K562 (cell line): ENCODE data around the gene TMA7B. TPM values are rescaled to one million over a fixed set of nuclear protein-coding genes. Genes with fewer than 3 reads are reported as not detected.

Experiments used
- ATAC-seq: fragments of 200-7000 bp; cut with Tn5 transposase; 3 replicates; pipeline ENCODE4 v1.9.1; 2020; ENCODE audit warnings: moderate library complexity
- BruUV-seq: library from RNA; stranded (reverse); fragments of 400-500 nt; replicated peaks from 2 replicates; lab custom pipeline; 2021; lab: Mats Ljungman, UMichigan
- CTCF ChIA-PET: fragments of 300-600 bp; formaldehyde crosslinking; extraction: SDS; loops from one replicate; lab custom pipeline; 2021; ENCODE audit warnings: low intra/inter-chr PET ratio; lab: Yijun Ruan, JAX
- POLR2A ChIA-PET: fragments of 300-600, 350-650 bp; sonication (Branson Sonifier 250); formaldehyde crosslinking; extraction: SDS; loops from one replicate; lab custom pipeline; 2021; ENCODE audit warnings: antibody characterized with exemption, inconsistent platforms; lab: Yijun Ruan, JAX
- DNase-seq, 4 experiments: peaks; one replicate each; pipeline versions ENCODE4 v3.0.0 to v3.0.0-alpha.2; 2011 to 2018; ENCODE audit warnings: low spot score in 3 of 4, mixed read lengths in 3 of 4; ENCODE audit errors: extremely low read depth in 1 of 4
- FAIRE-seq: peaks from 2 replicates; lab custom pipeline; 2011; peaks lifted over from hg19 to GRCh38; lab: Jason Lieb, UNC
- H2AFZ ChIP-seq: 2 replicates; pipeline ENCODE4 v1.6.0; 2011; ENCODE audit warnings: low read depth, low read length, control low read depth, inconsistent platforms
- H3K27ac ChIP-seq: fragments of 200-600 bp; 3 replicates; pipeline ENCODE4 v1.8.0; 2011; ENCODE audit warnings: low read depth, mild to moderate bottlenecking, control low read depth, inconsistent platforms, low read length, moderate library complexity, mixed read lengths; ENCODE audit errors: extremely low read depth
- H3K27me3 ChIP-seq, 2 experiments: fragments of 300-600 bp in 1 of 2; 2 replicates in 1 of 2; 3 replicates in 1 of 2; pipeline versions ENCODE4 v1.6.0 to v1.8.0; 2011; ENCODE audit warnings: inconsistent platforms in 2 of 2, low read length in 2 of 2, mild to moderate bottlenecking in 1 of 2, mixed read lengths in 1 of 2, moderate library complexity in 1 of 2; ENCODE audit not compliant: control insufficient read depth in 2 of 2, insufficient read depth in 2 of 2
- H3K36me3 ChIP-seq: fragments of 300-600 bp; 3 replicates; pipeline ENCODE4 v1.8.0; 2011; ENCODE audit warnings: mild to moderate bottlenecking, low read length, inconsistent platforms; ENCODE audit not compliant: control insufficient read depth, insufficient read depth
- H3K4me1 ChIP-seq, 2 experiments: fragments of 200-600 bp in 1 of 2; replicated peaks in 1 of 2; 2 replicates in 1 of 2; 3 replicates in 1 of 2; pipeline versions ENCODE4 v1.5.1 to v1.8.0; 2011; ENCODE audit warnings: inconsistent platforms in 2 of 2, low read length in 2 of 2, mild to moderate bottlenecking in 1 of 2, mixed read lengths in 1 of 2, moderate library complexity in 1 of 2; ENCODE audit not compliant: control insufficient read depth in 2 of 2, insufficient read depth in 2 of 2
- H3K4me2 ChIP-seq: 2 replicates; pipeline ENCODE4 v1.6.1; 2011; ENCODE audit warnings: low read length, control low read depth, inconsistent platforms, mixed read lengths; ENCODE audit not compliant: insufficient read depth
- H3K4me3 ChIP-seq: fragments of 200-600 bp; sonication (generic), shearing (Covaris generic); 2 replicates; pipeline ENCODE4 v1.5.1; 2016; ENCODE audit warnings: control low read depth, inconsistent platforms
- H3K79me2 ChIP-seq: fragments of 200-600 bp; 3 replicates; pipeline ENCODE4 v1.8.0; 2011; ENCODE audit warnings: low read length, inconsistent platforms; ENCODE audit not compliant: control insufficient read depth, insufficient read depth
- H3K9ac ChIP-seq, 2 experiments: 2 replicates each; pipeline versions ENCODE4 v1.6.0 to v1.6.1; 2011; ENCODE audit warnings: low read depth in 2 of 2, low read length in 2 of 2, control low read depth in 1 of 2, inconsistent platforms in 1 of 2, mild to moderate bottlenecking in 1 of 2, mixed read lengths in 1 of 2; ENCODE audit not compliant: insufficient read depth in 1 of 2
- H3K9me1 ChIP-seq: one replicate; pipeline ENCODE4 v1.6.0; 2011; ENCODE audit warnings: inconsistent platforms, mild to moderate bottlenecking, low read length, moderate library complexity; ENCODE audit not compliant: control insufficient read depth, insufficient read depth
- H3K9me3 ChIP-seq: replicated peaks from 2 replicates; pipeline ENCODE4 v1.5.1; 2011; ENCODE audit warnings: low read depth, low read length, inconsistent platforms; ENCODE audit not compliant: control insufficient read depth, insufficient read depth
- H4K20me1 ChIP-seq: replicated peaks from 2 replicates; pipeline ENCODE4 v1.6.1; 2011; ENCODE audit warnings: low read length, inconsistent platforms, mixed read lengths; ENCODE audit not compliant: control insufficient read depth, insufficient read depth
- CTCF ChIP-seq, 3 experiments: IDR thresholded peaks in 2 of 3; conservative IDR thresholded peaks in 1 of 3; 2 replicates each; pipeline ENCODE4 v1.5.1; 2011 to 2012; ENCODE audit warnings: low read length in 3 of 3, mild to moderate bottlenecking in 3 of 3, control low read depth in 2 of 3, improper control_type of control experiment in 1 of 3, inconsistent platforms in 1 of 3, low read depth in 1 of 3, mixed read lengths in 1 of 3, moderate library complexity in 1 of 3; ENCODE audit not compliant: insufficient read depth in 2 of 3
- ZBTB43 ChIP-seq: sonication (generic); formaldehyde crosslinking; IDR thresholded peaks from 2 replicates; pipeline ENCODE4 v1.8.0; 2023; ENCODE audit warnings: mild to moderate bottlenecking, missing genetic modification reagents
- WGBS: fragments of 100-300 bp; shearing (Covaris generic); methylation state at CpG from one replicate; pipeline ENCODE4 v1.1.6; 2016; ENCODE audit warnings: low coverage, mixed read lengths; ENCODE audit not compliant: insufficient coverage; ENCODE audit errors: missing lambda C conversion rate; 5-methylcytosine and 5-hydroxymethylcytosine counted together
- in situ Hi-C: fragments of 300-500 bp; cut with MboI; formaldehyde crosslinking; loops from 4 replicates; pipeline ENCODE4 v1.15.0; 2018; ENCODE audit warnings: inconsistent platforms, mixed read lengths
- intact Hi-C: fragments of 100-400 bp; cut with micrococcal nuclease; formaldehyde crosslinking; loops from 2 replicates; pipeline ENCODE4 v1.14.2; 2022
- polyA plus RNA-seq, 8 experiments: library from polyadenylated mRNA; depleted of rRNA in 4 of 8; stranded (reverse) in 5 of 8; unstranded in 3 of 8; fragments of >200 nt; fragmentation: Nextera tagmentation in 2 of 8; fragmentation: Illumina TruSeq in 1 of 8; extraction: Ambion mirVana in 2 of 8; extraction: Trizol in 1 of 8; gene quantifications; 2 replicates each; pipeline versions ENCODE4 v1.2.1 to v1.2.3, GENCODE V29; 2011 to 2014; ENCODE audit warnings: inconsistent platforms in 1 of 8, missing spikeins in 1 of 8
- total RNA-seq, 7 experiments: library from RNA; depleted of rRNA in 6 of 7; stranded (reverse); fragments of >200 nt in 6 of 7; fragmentation: Illumina TruSeq in 2 of 7; extraction: Trizol in 2 of 7; gene quantifications; 2 replicates each; pipeline versions ENCODE4 v1.2.1 to v1.2.3, GENCODE V29; 2011 to 2021; ENCODE audit warnings: low replicate concordance in 1 of 7

TMA7B gene
- total and polyA plus RNA-seq, 9 of the 15 experiments (the other 6 are each of a cell fraction or from before 2014, with no cell fraction given): 5.6 to 14.2 (median 11.8) TPM

- Histone ChIP-seq H3K4me3 (no peak overlapping the region), H3K9me1 (no peaks in the 10 kb centered on the region), H3K9ac (no peak overlapping the region), H4K20me1 (no peaks in the 10 kb centered on the region), H3K4me2 (no peak overlapping the region), H3K27ac (peak overlapping the region; percentile 36; the same call in 1 of the 3 replicates), H3K9me3 (no peaks in the 10 kb centered on the region), H2AFZ (peak overlapping the region; percentile 68), H3K79me2 (peaks cover 5% of the 10 kb centered on the region; the same call in 1 of the 3 replicates), H3K4me1 (peaks cover 10 to 53% of the 10 kb centered on the region in 2 experiments), H3K27me3 (no peaks in the 10 kb centered on the region), H3K36me3 (no peaks in the 10 kb centered on the region)
- ChIA-PET CTCF (no interaction called here), POLR2A (interaction anchor here (0.6 kb wide), 1 partner anchor 9 kb away, joined by 4 read pairs; no protein-coding TSS in a partner anchor)
- DNase-seq (no peak), FAIRE-seq (no peak), ATAC-seq (no peak)
- 60% methylated on average over 4 of the region's 6 CpGs for WGBS
- intact Hi-C loops (no loop called here), in situ Hi-C loops (no loop called here)
- no TSS peak for BruUV-seq
- 0 out of 6 replicates have a peak, but pooled peaks of 1 of the 3 experiments have one; percentile 14 for TF ChIP-seq CTCF (IDR thresholded peaks at IDR 0.05 in 2 of 3, conservative IDR thresholded peaks at IDR 0.05 in 1 of 3; ENCODE audit: insufficient read depth in 2 of 3, low read depth in 1 of 3, low read length in 3 of 3)
- no peak for TF ChIP-seq ZBTB43 (CRISPR knock-in tag)
Measured at GRCh38 chr22:39935612-39936011, 24.6 kb upstream of the TMA7B start.
